ENCODE measurements around the gene VWC2L.

GRCh38 chr2:214376618-214377285, 34.1 kb upstream of the VWC2L start:
- TF ChIP-seq EZH2 (IDR thresholded peaks at IDR 0.05; ENCODE audit: low read depth) (no peak), CTCF (conservative IDR thresholded peaks at IDR 0.05) (no peak)
